ENCODE data around the gene P3H1. TPM values are rescaled to one million over a fixed set of nuclear protein-coding genes. Genes with fewer than 3 reads are reported as not detected.

P3H1 gene
- polyA plus RNA-seq, 1 of the 3 experiments (the other 2 are of a cell fraction), result 66.8 TPM

DNA sequence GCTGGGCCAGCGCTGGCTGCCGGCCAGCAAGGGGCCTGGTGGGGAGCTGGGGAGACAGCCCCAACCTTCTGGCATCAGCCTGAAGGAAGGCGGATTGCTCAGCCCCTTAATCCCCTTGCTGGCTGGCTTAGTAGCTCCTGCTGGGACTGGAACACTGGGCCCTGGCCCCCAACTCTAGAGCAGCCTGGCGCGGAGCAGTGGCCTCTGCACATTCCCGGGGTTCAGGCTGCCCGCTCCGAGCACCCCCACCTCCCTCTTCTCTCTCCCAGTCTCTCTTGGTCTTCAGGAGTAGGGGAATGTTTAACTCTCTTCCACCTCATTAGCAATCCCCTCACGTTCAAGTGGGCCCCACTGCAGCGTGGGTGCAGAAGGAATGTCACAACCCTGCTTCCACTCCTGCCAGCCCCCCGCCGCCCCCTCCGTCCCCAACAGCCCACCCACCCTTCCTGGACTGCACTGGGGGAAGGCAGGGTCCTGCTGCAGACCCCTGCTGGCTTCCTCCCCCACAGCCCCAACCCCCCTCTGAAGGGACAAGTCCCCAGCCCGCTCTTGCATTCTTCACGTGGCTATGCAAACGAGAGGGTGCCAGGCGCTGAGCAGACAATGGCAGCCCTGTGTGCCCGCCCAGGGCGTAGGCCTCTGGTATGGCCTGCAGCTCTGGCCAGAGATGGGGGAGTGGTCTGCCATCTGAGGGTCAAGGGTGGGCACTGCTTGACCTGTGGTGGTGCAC, 25.8 kb downstream of the P3H1 start:
- H2AFZ ChIP-seq (ENCODE audit: low read depth), result no peak overlapping the region
- TF ChIP-seq NRF1 (IDR thresholded peaks at IDR 0.05; ENCODE audit: low read depth, low read length), result no peak
- ChIA-PET POLR2A (no interaction called here), CTCF (interaction anchor here (1.1 to 1.7 kb wide), 3 partner anchors 51 to 594 kb away, joined by 3 to 4 read pairs (median 3); no protein-coding TSS in a partner anchor)
- H3K36me3 ChIP-seq (replicated peaks in 1 of 2; ENCODE audit: control insufficient read depth in 1 of 2, insufficient read depth in 2 of 2, low read length in 1 of 2), result peaks cover under 1 to 2% of the 10 kb centered on the region in 2 experiments
- no peaks in the 10 kb centered on the region for H3K79me2 ChIP-seq (ENCODE audit: insufficient read depth)
- H3K9ac ChIP-seq, result no peak overlapping the region
- no peaks in the 10 kb centered on the region for H3K9me2 ChIP-seq
- peak; percentile 25 for DNase-seq
- no peaks in the 10 kb centered on the region for H3K9me3 ChIP-seq
- H3F3A ChIP-seq (replicated peaks; ENCODE audit: insufficient read depth), result no peaks in the 10 kb centered on the region
- no peak overlapping the region for H3K4me2 ChIP-seq
- no peaks in the 10 kb centered on the region for H3K27me3 ChIP-seq (ENCODE audit: insufficient read depth)
- H4K20me1 ChIP-seq (ENCODE audit: insufficient read depth), result no peaks in the 10 kb centered on the region
- 87% methylated on average over 15 of the region's 19 CpGs for WGBS (ENCODE audit: low lambda C conversion rate)
- no peak overlapping the region for H3K27ac ChIP-seq (ENCODE audit: low read depth in 2 of 2, low read length in 1 of 2)
- H3K4me1 ChIP-seq (ENCODE audit: control insufficient read depth in 1 of 2, insufficient read depth in 2 of 2, low read depth in 1 of 2, low read length in 1 of 2), result peaks cover 0 to 20% of the 10 kb centered on the region in 2 experiments; a peak in 1 of 4 replicates
- H3K4me3 ChIP-seq (ENCODE audit: low read depth in 2 of 2, low read length in 1 of 2), result no peak overlapping the region

DNA sequence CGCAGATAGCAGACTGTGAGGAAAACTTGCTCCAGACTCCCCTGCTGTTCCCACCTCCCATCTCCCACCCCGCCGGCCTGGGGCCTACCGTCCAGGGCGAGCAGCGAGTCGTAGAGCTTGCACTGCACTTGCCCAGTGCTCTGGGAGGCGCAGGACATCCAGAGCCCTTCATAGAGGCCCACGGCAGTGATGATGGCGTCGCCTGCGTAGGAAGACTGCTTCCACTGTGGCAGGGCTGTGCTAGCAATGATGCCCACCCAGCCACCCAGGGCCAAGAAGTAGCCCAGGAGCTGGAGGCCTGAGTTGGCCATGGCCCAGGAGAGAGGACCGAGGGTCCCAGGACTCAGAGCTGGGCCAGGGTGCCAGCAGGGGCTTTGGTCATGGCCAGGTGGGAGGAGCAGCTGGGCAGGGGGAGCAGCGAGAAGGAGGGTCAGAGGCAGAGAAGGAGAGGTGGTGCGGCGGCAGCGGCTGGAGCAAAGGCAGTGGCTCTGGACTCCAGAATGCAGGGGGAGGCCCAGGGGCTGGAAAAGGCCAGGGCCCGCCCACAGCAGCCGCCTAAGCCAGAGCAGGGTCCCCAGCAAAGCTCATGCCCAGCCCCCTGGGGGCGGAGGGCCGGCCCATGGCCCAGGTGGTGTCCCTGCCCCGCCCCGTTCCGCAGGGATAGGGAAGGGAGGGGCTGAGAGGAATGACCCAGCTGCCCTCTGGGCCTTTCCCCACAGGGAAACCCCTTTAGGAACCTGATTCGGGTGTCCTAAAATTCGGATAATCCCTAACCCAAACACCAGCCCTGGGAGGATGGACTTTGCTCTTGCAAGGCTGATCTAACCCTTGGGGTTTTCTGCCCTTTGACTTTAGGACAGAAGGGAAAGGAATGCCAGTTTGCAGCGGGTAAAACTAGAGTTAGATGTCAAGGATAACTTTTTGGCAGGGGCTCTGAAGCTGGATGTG, 26.8 kb downstream of the P3H1 start, which contains the start of gene CLDN19:
TSS of gene CLDN19 (minus strand) at position 484 of the 948 bp plus-strand sequence. CDS start at position 311, 173 bp downstream.
- no peak within 1 kb of the TSS for H3K4me3 ChIP-seq (ENCODE audit: low read depth in 2 of 2, low read length in 1 of 2)
- TF ChIP-seq, protein P1, sequence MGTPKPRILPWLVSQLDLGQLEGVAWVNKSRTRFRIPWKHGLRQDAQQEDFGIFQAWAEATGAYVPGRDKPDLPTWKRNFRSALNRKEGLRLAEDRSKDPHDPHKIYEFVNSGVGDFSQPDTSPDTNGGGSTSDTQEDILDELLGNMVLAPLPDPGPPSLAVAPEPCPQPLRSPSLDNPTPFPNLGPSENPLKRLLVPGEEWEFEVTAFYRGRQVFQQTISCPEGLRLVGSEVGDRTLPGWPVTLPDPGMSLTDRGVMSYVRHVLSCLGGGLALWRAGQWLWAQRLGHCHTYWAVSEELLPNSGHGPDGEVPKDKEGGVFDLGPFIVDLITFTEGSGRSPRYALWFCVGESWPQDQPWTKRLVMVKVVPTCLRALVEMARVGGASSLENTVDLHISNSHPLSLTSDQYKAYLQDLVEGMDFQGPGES (IDR thresholded peaks at IDR 0.05; ENCODE audit: low read depth, low read length), result no peak
- TF ChIP-seq GABPA (IDR thresholded peaks at IDR 0.05; ENCODE audit: low read depth), result no peak
- TF ChIP-seq RCOR1 (IDR thresholded peaks at IDR 0.05; ENCODE audit: low read length), result no peak
- TF ChIP-seq, protein P2, sequence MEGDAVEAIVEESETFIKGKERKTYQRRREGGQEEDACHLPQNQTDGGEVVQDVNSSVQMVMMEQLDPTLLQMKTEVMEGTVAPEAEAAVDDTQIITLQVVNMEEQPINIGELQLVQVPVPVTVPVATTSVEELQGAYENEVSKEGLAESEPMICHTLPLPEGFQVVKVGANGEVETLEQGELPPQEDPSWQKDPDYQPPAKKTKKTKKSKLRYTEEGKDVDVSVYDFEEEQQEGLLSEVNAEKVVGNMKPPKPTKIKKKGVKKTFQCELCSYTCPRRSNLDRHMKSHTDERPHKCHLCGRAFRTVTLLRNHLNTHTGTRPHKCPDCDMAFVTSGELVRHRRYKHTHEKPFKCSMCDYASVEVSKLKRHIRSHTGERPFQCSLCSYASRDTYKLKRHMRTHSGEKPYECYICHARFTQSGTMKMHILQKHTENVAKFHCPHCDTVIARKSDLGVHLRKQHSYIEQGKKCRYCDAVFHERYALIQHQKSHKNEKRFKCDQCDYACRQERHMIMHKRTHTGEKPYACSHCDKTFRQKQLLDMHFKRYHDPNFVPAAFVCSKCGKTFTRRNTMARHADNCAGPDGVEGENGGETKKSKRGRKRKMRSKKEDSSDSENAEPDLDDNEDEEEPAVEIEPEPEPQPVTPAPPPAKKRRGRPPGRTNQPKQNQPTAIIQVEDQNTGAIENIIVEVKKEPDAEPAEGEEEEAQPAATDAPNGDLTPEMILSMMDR (IDR thresholded peaks at IDR 0.05), result no peak
- no peak for TF ChIP-seq RFX5 (IDR thresholded peaks at IDR 0.05; ENCODE audit: low read length)
- TF ChIP-seq, protein P3, sequence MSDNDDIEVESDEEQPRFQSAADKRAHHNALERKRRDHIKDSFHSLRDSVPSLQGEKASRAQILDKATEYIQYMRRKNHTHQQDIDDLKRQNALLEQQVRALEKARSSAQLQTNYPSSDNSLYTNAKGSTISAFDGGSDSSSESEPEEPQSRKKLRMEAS (IDR thresholded peaks at IDR 0.05; ENCODE audit: low read depth), result no peak
- TF ChIP-seq MEF2A (IDR thresholded peaks at IDR 0.05; ENCODE audit: borderline replicate concordance, low read depth), result no peak
- TF ChIP-seq, protein P4, sequence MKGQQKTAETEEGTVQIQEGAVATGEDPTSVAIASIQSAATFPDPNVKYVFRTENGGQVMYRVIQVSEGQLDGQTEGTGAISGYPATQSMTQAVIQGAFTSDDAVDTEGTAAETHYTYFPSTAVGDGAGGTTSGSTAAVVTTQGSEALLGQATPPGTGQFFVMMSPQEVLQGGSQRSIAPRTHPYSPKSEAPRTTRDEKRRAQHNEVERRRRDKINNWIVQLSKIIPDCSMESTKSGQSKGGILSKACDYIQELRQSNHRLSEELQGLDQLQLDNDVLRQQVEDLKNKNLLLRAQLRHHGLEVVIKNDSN (IDR thresholded peaks at IDR 0.05; ENCODE audit: borderline replicate concordance, low read depth), result no peak
- WGBS (ENCODE audit: low lambda C conversion rate), result 76% methylated on average over 10 of the region's 27 CpGs
- H4K20me1 ChIP-seq (ENCODE audit: insufficient read depth), result no peaks in the 10 kb centered on the region
- H3K36me3 ChIP-seq (replicated peaks in 1 of 2; ENCODE audit: control insufficient read depth in 1 of 2, insufficient read depth in 2 of 2, low read length in 1 of 2), result no peaks in the 10 kb centered on the region
- H3K9me2 ChIP-seq, result no peaks in the 10 kb centered on the region
- H3K79me2 ChIP-seq (ENCODE audit: insufficient read depth), result no peaks in the 10 kb centered on the region
- no peaks in the 10 kb centered on the region for H3K9me3 ChIP-seq
- no peaks in the 10 kb centered on the region for H3F3A ChIP-seq (replicated peaks; ENCODE audit: insufficient read depth)
- H3K4me1 ChIP-seq (ENCODE audit: control insufficient read depth in 1 of 2, insufficient read depth in 2 of 2, low read depth in 1 of 2, low read length in 1 of 2), result peaks cover 0 to 26% of the 10 kb centered on the region in 2 experiments; a peak in 1 of 4 replicates
- DNase-seq, result peak; percentile 44
- CTCF ChIA-PET, result interaction anchor here (1.1 to 1.7 kb wide), 3 partner anchors 50 to 593 kb away, joined by 3 to 4 read pairs (median 3); no protein-coding TSS in a partner anchor
- no peaks in the 10 kb centered on the region for H3K27me3 ChIP-seq (ENCODE audit: insufficient read depth)
- no peak within 1 kb of the TSS for H3K4me2 ChIP-seq
- H3K9ac ChIP-seq, result no peak within 1 kb of the TSS
- H3K27ac ChIP-seq (ENCODE audit: low read depth in 2 of 2, low read length in 1 of 2), result no peak within 1 kb of the TSS
- no peak within 1 kb of the TSS for H2AFZ ChIP-seq (ENCODE audit: low read depth)
- POLR2A ChIA-PET, result no interaction called here

Measured in SK-N-SH (cell line).